Urinary bladder (tissue), 4 donors: ENCODE results near the gene MAP3K5. TPM values are rescaled to one million over a fixed set of nuclear protein-coding genes. Genes with fewer than 3 reads are reported as not detected.

Source experiments
- DNase-seq: peaks from one replicate; pipeline ENCODE4 v3.0.0-alpha.2; 2015; ENCODE audit errors: extremely low spot score
- H3K27ac ChIP-seq: one replicate; pipeline ENCODE4 v1.5.1; 2013; ENCODE audit warnings: low read depth, mild to moderate bottlenecking, moderate library complexity
- H3K36me3 ChIP-seq: one replicate; pipeline ENCODE4 v1.6.1; 2013; ENCODE audit warnings: mild to moderate bottlenecking, moderate library complexity; ENCODE audit not compliant: insufficient read depth
- H3K4me1 ChIP-seq: one replicate; pipeline ENCODE4 v1.6.1; 2013; ENCODE audit warnings: mild to moderate bottlenecking, moderate library complexity; ENCODE audit not compliant: insufficient read depth
- H3K4me3 ChIP-seq: one replicate; pipeline ENCODE4 v1.5.1; 2013; ENCODE audit warnings: low read depth, low read length
- WGBS: extraction: QIAGEN DNeasy Blood & Tissue Kit; methylation state at CpG from one replicate; pipeline ENCODE4 v1.1.7; 2013; 5-methylcytosine and 5-hydroxymethylcytosine counted together
- polyA plus RNA-seq: library from polyadenylated mRNA; stranded (reverse); fragments of 200-250 nt; gene quantifications from one replicate; pipeline ENCODE4 v1.2.3, GENCODE V29; 2013
- total RNA-seq: library from RNA; depleted of rRNA; stranded (reverse); fragments of >200 nt; gene quantifications from one replicate; pipeline ENCODE4 v1.2.3, GENCODE V29; 2014
- donor health status: healthy with polysubstance abuse.
- donor health status: healthy.

Gene MAP3K5
- total and polyA plus RNA-seq, 2 donors = 11.3 to 19.4 TPM

- Histone ChIP-seq H3K4me1 (peaks cover 5% of the 10 kb centered on the region), H3K27ac (no peak overlapping the region)
- 92% methylated on average over 6 of the region's 6 CpGs for WGBS
Observed at GRCh38 chr6:136786658-136787057, 5.6 kb downstream of the MAP3K5 start.

DNA sequence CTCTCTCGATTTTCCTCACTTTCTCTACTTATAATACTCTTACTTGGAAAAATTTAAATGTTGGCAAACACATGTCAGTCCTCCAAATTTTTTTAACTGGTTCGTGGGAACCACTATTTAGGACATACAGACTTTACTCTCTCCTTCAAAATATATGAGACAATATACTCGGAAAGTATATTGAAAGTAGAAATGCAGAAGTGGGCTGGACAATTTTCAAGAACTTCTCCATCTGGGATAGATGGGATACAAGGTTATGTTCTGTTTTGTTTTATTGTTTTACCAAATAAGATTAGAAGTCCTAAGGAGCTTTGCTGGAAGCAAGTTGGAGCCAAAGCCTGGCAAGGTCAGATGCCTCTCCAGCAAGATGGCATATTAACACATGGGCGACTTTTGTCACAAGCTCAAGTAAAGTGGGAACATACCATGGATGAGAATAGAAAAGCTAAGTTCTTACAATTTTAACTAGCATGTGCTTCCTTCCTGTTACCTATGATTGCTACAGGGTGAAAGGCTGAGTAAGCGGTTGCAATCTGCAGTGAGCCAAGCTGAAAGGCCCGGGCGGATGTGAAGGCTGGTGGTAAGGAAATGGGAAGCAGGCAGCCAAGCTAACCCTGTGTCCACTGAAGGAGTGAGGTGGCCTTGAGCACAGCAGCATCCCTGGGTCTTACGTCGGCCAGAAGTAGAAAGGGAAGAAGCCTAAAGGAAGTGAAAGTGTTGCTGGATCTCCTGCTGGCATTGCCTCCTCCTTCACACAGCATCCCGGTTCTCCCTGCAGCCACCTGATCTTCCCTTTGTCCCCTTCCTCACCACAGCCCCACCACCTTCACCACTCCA is 7.1 kb downstream of the MAP3K5 start:
- peaks cover 5% of the 10 kb centered on the region for H3K4me1 ChIP-seq
- H3K36me3 ChIP-seq = no peaks in the 10 kb centered on the region
- 76% methylated on average over 10 of the region's 10 CpGs for WGBS
- no peak for DNase-seq
- no peak overlapping the region for H3K27ac ChIP-seq
- no peak overlapping the region for H3K4me3 ChIP-seq

More at GRCh38 chr6:136786658-136787057, 5.6 kb downstream of the MAP3K5 start:
- H3K4me3 ChIP-seq = no peak overlapping the region
- DNase-seq = no peak
- H3K36me3 ChIP-seq = no peaks in the 10 kb centered on the region

DNA sequence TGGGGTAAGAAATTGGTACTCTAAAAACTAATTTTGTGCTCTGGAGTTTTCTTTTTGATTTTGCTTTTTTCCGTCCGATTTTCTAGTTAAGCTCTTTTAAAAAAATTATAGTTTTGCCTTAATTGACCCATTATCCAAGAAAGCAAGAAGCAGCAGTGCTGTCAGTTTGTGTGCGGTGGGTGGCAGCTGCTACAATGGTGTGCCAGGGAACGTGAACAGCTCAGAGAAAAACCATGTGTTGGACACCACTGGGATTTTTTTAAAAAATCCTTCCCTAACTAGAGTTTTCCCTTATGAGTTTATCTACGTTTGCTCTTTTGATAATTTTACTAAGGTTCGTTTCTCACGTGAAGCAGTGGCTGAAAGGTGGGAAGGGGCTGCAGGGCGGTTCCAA is 8.0 kb downstream of the MAP3K5 start:
- Histone ChIP-seq H3K4me3 (no peak overlapping the region), H3K27ac (no peak overlapping the region), H3K36me3 (no peaks in the 10 kb centered on the region), H3K4me1 (peaks cover 4% of the 10 kb centered on the region)
- no peak for DNase-seq
- WGBS = 83% methylated on average over 8 of the region's 8 CpGs

- WGBS = 80% methylated on average over 9 of the region's 9 CpGs
- no peak overlapping the region for H3K4me3 ChIP-seq
- no peaks in the 10 kb centered on the region for H3K36me3 ChIP-seq
- no peak for DNase-seq
- peaks cover 4% of the 10 kb centered on the region for H3K4me1 ChIP-seq
- H3K27ac ChIP-seq = no peak overlapping the region
Observed at GRCh38 chr6:136783495-136784270, 8.6 kb downstream of the MAP3K5 start.

GRCh38 chr6:136783021-136783420 is 9.3 kb downstream of the MAP3K5 start:
- Histone ChIP-seq H3K4me3 (no peak overlapping the region), H3K4me1 (peaks cover 4% of the 10 kb centered on the region), H3K36me3 (no peaks in the 10 kb centered on the region), H3K27ac (no peak overlapping the region)
- WGBS = 97% methylated on average over 6 of the region's 6 CpGs
- no peak for DNase-seq

- DNase-seq = no peak
- Histone ChIP-seq H3K4me3 (no peak overlapping the region), H3K36me3 (no peaks in the 10 kb centered on the region), H3K27ac (no peak overlapping the region), H3K4me1 (peaks cover 2% of the 10 kb centered on the region)
- 69% methylated on average over 1 of the region's 1 CpG for WGBS
Observed at GRCh38 chr6:136782021-136782770, 10.1 kb downstream of the MAP3K5 start.

DNA sequence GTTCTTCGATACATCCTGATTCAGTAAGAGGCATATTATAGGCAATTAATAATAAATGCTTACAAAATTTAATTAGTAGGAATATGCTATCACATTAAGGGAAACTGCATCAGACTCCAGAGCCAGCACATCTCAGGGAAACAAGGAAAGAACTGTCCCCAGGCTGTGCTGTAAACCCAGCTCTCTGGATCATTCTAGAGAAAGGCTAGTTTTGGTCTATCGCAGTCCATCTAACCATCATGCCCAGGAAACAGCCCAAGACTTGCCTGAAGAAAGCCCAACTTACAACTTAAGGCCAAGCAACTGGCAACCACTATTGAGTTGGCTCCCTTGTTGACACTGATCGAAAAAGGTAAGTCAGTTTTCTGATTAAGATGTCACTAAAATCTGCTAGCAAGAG is 11.3 kb downstream of the MAP3K5 start:
- H3K4me3 ChIP-seq = no peak overlapping the region
- WGBS = 90% methylated on average over 3 of the region's 3 CpGs
- DNase-seq = no peak
- H3K27ac ChIP-seq = no peak overlapping the region
- H3K4me1 ChIP-seq = peaks cover 2% of the 10 kb centered on the region
- H3K36me3 ChIP-seq = no peaks in the 10 kb centered on the region

DNA sequence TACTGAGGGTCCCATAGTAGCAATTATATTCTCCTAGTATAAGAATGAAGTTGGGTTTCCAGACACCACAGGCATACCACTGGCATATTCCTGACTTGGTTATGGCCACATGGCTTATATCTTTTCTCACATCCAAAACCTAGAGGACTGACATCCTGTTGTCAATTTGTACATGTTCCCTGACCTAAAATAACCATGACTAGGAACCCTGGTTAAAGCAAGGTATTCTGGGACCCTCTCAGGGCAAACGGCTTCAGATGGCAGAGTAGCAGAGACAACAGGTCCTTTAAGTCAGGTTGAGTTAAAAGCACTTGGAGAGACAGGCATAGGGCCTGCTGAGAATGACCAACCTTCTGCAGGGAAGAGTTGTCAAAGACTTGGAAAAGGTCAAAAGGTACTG is 12.6 kb downstream of the MAP3K5 start:
- Histone ChIP-seq H3K4me3 (no peak overlapping the region), H3K36me3 (no peaks in the 10 kb centered on the region), H3K4me1 (peaks cover 1% of the 10 kb centered on the region), H3K27ac (no peak overlapping the region)
- WGBS = 59% methylated on average over 1 of the region's 1 CpG
- no peak for DNase-seq

DNA sequence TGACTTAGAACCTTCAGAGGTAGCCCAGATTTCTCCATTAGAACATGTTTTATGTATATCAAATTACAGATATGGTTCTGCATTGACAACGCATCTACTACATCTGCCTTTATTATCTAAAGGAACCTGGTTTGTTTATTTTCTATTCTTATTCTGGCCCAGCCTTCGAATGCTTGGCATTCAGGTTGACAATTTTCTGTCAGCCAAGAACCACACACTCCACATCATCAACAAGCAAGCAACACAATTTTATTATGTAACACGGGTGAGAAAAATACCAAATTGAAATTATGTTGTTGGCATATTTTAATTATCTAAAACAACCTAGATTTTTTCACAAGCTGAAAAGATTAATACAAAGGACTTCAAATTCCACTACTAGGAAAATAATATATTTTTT is 14.6 kb downstream of the MAP3K5 start:
- no peak for DNase-seq
- H3K36me3 ChIP-seq = no peaks in the 10 kb centered on the region
- no peak overlapping the region for H3K4me3 ChIP-seq
- H3K27ac ChIP-seq = no peak overlapping the region
- WGBS = 70% methylated on average over 3 of the region's 3 CpGs
- H3K4me1 ChIP-seq = peaks cover 3% of the 10 kb centered on the region

GRCh38 chr6:136775548-136775947 is 16.7 kb downstream of the MAP3K5 start:
- 94% methylated on average over 2 of the region's 2 CpGs for WGBS
- peaks cover 2% of the 10 kb centered on the region for H3K4me1 ChIP-seq
- H3K27ac ChIP-seq = peak overlapping the region; percentile 5
- no peaks in the 10 kb centered on the region for H3K36me3 ChIP-seq
- no peak overlapping the region for H3K4me3 ChIP-seq
- no peak for DNase-seq

GRCh38 chr6:136775081-136775480 is 17.2 kb downstream of the MAP3K5 start:
- 91% methylated on average over 3 of the region's 3 CpGs for WGBS
- Histone ChIP-seq H3K4me3 (no peak overlapping the region), H3K27ac (peak overlapping the region; percentile 5), H3K36me3 (no peaks in the 10 kb centered on the region), H3K4me1 (peaks cover 2% of the 10 kb centered on the region)
- no peak for DNase-seq

GRCh38 chr6:136774228-136775041 is 17.8 kb downstream of the MAP3K5 start:
- Histone ChIP-seq H3K4me1 (peaks cover 2% of the 10 kb centered on the region), H3K4me3 (no peak overlapping the region), H3K27ac (peak overlapping the region; percentile 56), H3K36me3 (no peaks in the 10 kb centered on the region)
- 80% methylated on average over 6 of the region's 6 CpGs for WGBS
- DNase-seq = no peak

DNA sequence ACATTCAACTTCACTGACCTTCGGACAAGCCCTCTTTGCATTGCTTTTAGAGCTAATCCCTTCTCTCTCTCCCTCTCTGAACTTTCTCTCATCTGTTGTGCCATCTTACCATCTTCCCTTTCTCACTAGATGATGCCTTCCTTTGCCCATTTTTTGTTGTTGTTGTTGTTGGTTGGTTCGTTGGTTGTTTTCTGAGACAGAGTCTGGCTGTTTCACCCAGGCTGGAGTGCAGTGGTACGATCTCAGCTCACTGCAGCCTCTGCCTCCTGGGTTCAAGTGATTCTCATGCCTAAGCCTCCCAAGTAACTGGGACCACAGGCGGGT is 18.8 kb downstream of the MAP3K5 start:
- WGBS = 94% methylated on average over 4 of the region's 4 CpGs
- Histone ChIP-seq H3K27ac (no peak overlapping the region), H3K4me1 (peaks cover 2% of the 10 kb centered on the region), H3K4me3 (no peak overlapping the region), H3K36me3 (no peaks in the 10 kb centered on the region)
- no peak for DNase-seq
